ENCODE results near the gene ATP2B1. TPM values are rescaled to one million over a fixed set of nuclear protein-coding genes. Genes with fewer than 3 reads are reported as not detected.

The ATP2B1 gene
- total RNA-seq, 4 donors from 2014 or later: 16.7 to 172 (median 48.6) TPM

- intact Hi-C loops (cut with DNase I; ENCODE audit: low total_unique reads): no loop called here
- TF ChIP-seq, protein P1, sequence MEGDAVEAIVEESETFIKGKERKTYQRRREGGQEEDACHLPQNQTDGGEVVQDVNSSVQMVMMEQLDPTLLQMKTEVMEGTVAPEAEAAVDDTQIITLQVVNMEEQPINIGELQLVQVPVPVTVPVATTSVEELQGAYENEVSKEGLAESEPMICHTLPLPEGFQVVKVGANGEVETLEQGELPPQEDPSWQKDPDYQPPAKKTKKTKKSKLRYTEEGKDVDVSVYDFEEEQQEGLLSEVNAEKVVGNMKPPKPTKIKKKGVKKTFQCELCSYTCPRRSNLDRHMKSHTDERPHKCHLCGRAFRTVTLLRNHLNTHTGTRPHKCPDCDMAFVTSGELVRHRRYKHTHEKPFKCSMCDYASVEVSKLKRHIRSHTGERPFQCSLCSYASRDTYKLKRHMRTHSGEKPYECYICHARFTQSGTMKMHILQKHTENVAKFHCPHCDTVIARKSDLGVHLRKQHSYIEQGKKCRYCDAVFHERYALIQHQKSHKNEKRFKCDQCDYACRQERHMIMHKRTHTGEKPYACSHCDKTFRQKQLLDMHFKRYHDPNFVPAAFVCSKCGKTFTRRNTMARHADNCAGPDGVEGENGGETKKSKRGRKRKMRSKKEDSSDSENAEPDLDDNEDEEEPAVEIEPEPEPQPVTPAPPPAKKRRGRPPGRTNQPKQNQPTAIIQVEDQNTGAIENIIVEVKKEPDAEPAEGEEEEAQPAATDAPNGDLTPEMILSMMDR (IDR thresholded peaks at IDR 0.05): no peak
- TF ChIP-seq POLR2A (IDR thresholded peaks at IDR 0.05): no peak
- Histone ChIP-seq H3K36me3 (no peaks in the 10 kb centered on the region), H3K27ac (no peak overlapping the region), H3K4me3 (no peak overlapping the region), H3K27me3 (no peaks in the 10 kb centered on the region), H3K4me1 (no peaks in the 10 kb centered on the region), H3K9me3 (no peaks in the 10 kb centered on the region)
- DNase-seq: no peak
Measured at GRCh38 chr12:89657739-89658138, 50.9 kb downstream of the ATP2B1 start.

GRCh38 chr12:89657066-89657465 lies 51.6 kb downstream of the ATP2B1 start:
- Histone ChIP-seq H3K4me3 (no peak overlapping the region), H3K36me3 (no peaks in the 10 kb centered on the region), H3K27me3 (no peaks in the 10 kb centered on the region), H3K9me3 (no peaks in the 10 kb centered on the region), H3K4me1 (no peaks in the 10 kb centered on the region), H3K27ac (no peak overlapping the region)
- intact Hi-C loops (cut with DNase I; ENCODE audit: low total_unique reads): no loop called here
- TF ChIP-seq POLR2A (IDR thresholded peaks at IDR 0.05): no peak
- TF ChIP-seq, protein P1 (IDR thresholded peaks at IDR 0.05): no peak
- no peak for DNase-seq

DNA sequence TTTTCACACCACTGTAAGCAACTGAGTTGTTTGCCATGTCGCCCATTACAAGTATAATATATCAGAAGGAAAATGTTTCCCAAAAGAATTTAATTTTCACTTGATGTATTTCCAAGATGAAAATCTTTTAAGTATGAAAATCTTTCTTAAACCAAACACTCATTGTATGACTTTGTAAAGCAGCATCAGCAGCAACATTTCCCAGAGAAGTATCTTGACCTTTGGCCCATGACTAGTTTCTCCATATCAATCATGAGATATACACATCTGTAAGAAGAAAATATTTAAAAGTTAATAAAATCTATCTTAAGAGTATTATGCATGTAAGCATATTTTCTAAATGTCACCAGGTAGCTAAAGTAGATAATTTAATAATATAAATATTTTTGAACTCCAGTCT lies 52.8 kb downstream of the ATP2B1 start:
- intact Hi-C loops (cut with DNase I; ENCODE audit: low total_unique reads): no loop called here
- Histone ChIP-seq H3K27me3 (no peaks in the 10 kb centered on the region), H3K36me3 (no peaks in the 10 kb centered on the region), H3K27ac (no peak overlapping the region), H3K9me3 (no peaks in the 10 kb centered on the region), H3K4me1 (no peaks in the 10 kb centered on the region), H3K4me3 (no peak overlapping the region)
- DNase-seq: no peak
- no peak for TF ChIP-seq POLR2A (IDR thresholded peaks at IDR 0.05)
- TF ChIP-seq, protein P1 (IDR thresholded peaks at IDR 0.05): no peak

DNA sequence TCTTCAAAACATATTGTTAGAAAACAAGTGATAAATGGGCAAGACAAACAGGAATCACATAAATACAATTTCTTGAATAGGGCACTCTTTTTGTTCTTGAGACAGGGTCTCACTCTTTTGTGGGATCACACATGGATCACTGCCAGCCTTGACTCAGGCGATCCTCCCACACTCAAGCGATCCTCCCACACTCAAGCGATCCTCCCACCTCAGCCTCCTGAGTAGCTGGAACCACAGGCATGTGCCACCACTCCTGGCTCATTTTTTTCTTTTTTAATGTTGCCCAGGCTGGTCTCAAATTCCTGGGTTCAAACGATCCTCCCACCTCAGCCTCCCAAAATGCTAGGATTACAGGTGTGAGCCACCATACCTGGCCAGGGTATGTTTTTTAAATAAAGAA lies 57.4 kb downstream of the ATP2B1 start:
- DNase-seq: no peak
- intact Hi-C loops (cut with DNase I; ENCODE audit: low total_unique reads): no loop called here
- H3K9me3 ChIP-seq: no peaks in the 10 kb centered on the region
- TF ChIP-seq POLR2A (IDR thresholded peaks at IDR 0.05): no peak
- TF ChIP-seq, protein P1 (IDR thresholded peaks at IDR 0.05): no peak
- no peaks in the 10 kb centered on the region for H3K4me1 ChIP-seq
- no peaks in the 10 kb centered on the region for H3K36me3 ChIP-seq
- H3K27me3 ChIP-seq: no peaks in the 10 kb centered on the region
- no peak overlapping the region for H3K27ac ChIP-seq
- no peak overlapping the region for H3K4me3 ChIP-seq

DNA sequence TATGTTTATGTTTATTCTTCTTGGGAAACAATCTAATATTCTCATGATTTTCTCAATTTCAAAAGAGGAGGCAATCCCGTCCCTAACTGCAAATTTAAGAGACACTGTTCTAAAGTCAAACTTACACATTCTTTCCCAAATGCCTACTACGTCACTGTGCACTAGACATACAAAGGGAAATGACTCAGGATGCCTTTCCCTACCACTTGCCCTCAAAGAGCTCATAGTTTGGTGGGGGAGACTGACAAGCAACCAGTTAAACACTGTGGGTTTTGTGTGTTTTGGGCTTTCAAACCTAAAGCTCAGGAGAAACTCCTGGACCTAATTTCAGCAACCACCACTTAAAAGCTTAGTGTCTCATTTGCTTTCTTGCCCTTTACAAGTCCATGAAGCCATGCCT lies 58.4 kb downstream of the ATP2B1 start:
- H3K27me3 ChIP-seq: no peaks in the 10 kb centered on the region
- H3K9me3 ChIP-seq: no peaks in the 10 kb centered on the region
- intact Hi-C loops (cut with DNase I; ENCODE audit: low total_unique reads): no loop called here
- TF ChIP-seq POLR2A (IDR thresholded peaks at IDR 0.05): no peak
- TF ChIP-seq, protein P1 (IDR thresholded peaks at IDR 0.05): no peak
- H3K36me3 ChIP-seq: no peaks in the 10 kb centered on the region
- DNase-seq: no peak
- H3K27ac ChIP-seq: no peak overlapping the region
- no peaks in the 10 kb centered on the region for H3K4me1 ChIP-seq
- H3K4me3 ChIP-seq: no peak overlapping the region

Measured in uterus (tissue), 4 donors.